GM19372 (cell line): ENCODE measurements around the gene GHR.
A peak's percentile ranks its signal among the peaks of the same experiment; 100 is the strongest.

Experiments
- ATAC-seq: cut with Tn5 transposase; IDR thresholded peaks from one replicate; pipeline ENCODE4 v1.9.1; 2021; ENCODE audit warnings: mild to moderate bottlenecking, low read depth, moderate library complexity; ENCODE audit not compliant: unreplicated experiment

GHR gene

DNA sequence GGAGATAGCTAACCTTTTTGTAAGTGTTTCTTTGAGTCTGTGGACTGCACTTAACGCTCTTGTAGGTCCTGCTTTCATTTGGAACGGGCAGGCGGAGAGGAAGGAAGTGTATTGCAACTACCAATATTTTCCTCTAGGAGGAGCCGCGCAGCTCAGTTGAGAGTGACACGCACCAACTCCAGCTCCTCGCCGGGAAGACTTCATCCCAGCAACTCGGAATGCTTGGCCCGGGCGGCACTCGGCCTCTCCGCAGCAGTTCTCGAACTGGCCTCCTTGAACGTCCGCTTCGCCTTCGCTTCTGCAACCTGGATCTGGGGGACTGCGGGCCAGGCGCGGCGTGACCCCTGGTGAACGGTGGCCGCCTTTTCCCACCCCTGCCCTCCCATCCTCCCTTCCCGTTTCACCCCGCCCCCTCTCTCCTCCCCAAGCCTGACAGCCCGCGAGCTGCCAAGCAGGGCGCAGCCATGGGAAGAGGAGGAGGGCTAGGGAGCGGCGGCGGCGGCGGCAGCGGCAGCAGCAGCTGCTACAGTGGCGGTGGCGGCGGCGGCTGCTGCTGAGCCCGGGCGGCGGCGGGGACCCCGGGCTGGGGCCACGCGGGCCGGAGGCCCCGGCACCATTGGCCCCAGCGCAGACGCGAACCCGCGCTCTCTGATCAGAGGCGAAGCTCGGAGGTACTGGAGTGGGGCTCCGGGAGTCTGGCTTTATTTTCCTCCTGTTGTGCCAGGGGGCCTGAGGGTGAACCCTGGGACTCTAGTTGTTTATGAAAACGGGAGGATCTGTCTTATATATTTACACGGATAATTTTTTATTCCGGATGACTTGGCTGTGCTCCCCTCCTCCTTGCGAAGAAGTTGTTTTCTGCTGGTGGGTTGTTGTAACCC, at the start of gene GHR:
Gene GHR (plus strand): TSS at position 155 of the 881 bp plus-strand sequence. CDS start 142,436 bp downstream, outside the sequence.
- peak; percentile 82 for ATAC-seq

- no peak for ATAC-seq
Observed at GRCh38 chr5:42374679-42375273, 48.5 kb upstream of the GHR start.

GRCh38 chr5:42377496-42377895, 45.7 kb upstream of the GHR start:
- no peak for ATAC-seq

GRCh38 chr5:42381973-42382372, 41.3 kb upstream of the GHR start:
- ATAC-seq = no peak

- ATAC-seq = no peak
Observed at GRCh38 chr5:42387563-42387962, 35.7 kb upstream of the GHR start.

DNA sequence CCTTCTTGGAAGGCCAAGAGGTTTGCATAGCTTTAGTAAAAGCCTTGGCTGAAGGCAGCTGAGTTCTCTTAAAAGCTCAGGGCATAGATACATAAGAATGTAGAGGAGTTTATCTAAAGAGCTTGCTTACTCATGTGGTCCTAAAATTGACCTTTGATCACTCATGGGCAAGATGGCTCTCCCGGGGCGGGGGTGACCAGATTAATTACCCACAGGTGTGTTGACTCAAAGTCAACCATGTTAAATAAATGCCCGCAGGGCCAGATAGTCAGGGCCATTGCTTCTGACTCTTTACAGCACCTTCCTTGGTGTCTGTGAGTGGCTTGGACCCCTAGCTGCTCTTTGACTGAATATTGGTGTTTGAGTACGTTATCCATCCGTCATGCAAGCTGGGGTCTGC, 33.1 kb upstream of the GHR start:
- no peak for ATAC-seq

GRCh38 chr5:42392917-42393316, 30.3 kb upstream of the GHR start:
- ATAC-seq = no peak

- no peak for ATAC-seq
Observed at GRCh38 chr5:42396111-42396510, 27.1 kb upstream of the GHR start.

DNA sequence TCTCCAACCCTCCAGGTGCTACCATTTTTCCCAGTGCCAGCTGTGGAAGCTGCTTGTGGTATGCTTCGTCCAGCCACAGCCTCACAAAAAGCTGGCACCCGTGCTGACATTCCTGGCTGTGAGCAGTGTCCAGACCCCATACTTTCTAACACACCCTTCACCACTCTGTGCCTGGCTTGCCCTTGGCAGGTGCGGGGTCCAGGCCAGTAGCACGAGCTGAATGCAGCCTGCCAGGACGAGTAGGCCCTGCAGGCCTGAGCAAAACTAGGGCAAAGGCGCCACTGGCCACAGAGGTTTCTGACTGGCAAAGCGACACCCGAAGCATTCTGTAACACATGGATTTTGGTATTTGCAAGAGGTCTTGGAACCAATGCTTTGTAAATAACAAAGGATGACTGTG, 26.0 kb upstream of the GHR start:
- ATAC-seq = no peak

- ATAC-seq = no peak
Observed at GRCh38 chr5:42399702-42400101, 23.5 kb upstream of the GHR start.

DNA sequence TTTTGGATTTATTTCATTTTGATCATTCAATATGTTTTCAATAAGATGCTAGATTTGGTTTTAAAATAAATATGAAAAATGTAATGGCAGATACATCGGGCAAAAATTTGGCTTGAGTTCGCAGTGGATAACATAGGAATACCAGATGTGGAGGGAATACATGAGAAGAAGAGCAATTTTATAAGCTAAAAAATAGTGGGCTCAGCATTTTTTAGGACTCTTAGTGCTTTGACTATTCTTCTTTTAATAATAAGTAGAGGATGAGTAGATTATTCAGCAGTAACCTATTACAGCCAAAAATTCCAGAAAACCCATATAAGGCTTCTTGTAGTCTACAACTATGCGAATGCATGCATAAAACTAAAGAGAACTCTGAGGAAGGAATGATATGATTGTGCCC, 22.8 kb upstream of the GHR start:
- no peak for ATAC-seq

DNA sequence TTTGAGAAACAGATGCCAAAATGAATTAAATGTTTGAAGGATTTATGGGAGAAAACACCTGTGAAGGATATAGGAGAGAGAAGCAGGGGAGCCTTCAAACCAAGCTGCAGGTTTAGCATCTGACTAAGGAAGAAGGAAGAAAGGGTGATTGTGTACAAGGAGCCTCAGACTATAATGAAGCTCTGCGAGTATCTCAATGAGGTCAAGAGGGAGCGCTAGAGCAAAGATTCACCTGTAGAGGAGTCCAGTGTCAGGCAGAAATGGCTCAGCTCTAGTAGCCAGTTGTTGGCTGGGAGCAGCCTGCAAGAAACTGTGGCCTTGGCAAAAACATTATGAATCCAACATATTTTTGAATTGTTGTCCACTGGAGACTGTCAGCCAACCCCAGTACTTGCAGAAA, 20.0 kb upstream of the GHR start:
- ATAC-seq = no peak

- no peak for ATAC-seq
Observed at GRCh38 chr5:42404366-42404765, 18.9 kb upstream of the GHR start.

DNA sequence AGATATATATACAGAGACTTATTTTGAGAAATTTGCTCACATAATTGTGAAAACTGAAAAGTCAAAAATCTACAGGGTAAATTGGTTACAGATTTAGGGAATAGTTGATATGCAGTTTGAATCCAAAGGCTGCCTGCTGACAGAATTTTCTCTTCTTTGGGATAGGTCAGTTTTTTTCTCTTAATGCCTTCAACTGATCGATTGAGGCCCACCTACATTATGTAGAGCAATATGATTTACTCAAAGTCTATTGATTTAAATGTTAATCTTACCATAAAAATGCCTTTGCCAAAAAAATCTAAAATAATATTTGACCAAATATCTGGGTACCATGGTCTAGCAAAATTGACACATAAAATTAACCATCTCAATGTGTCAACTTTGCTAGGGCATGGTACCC, 3.9 kb upstream of the GHR start:
- no peak for ATAC-seq

DNA sequence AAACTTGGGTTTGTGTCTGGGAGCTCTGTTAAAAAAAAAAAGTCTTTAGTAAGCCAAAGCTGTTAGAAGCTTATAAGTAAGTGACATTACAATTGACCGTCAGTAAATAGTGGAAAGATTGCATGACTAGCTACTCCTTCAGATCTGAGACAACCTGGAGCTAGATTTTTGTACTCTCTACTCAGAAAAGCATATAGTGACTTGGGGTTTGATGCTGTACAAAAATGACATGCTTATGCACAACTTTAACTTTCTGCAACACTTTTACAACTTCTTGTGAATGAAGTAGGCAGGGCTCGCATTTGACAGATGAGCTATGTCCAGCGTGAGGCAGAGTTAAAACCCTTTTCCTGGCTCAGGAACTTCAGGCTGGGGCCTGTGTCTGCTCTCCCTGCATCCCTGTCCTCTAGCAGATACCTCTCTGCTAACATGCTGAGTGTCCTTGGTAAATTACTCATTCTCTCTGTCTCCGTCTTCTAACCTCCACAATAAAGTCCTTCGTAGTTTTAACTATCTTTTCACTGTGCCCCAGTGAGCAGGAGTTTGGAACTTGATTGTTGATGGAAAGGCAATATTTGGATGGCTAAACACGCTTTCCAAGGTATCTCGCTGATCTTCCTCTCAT, 471 bp upstream of the GHR start:
- no peak for ATAC-seq

DNA sequence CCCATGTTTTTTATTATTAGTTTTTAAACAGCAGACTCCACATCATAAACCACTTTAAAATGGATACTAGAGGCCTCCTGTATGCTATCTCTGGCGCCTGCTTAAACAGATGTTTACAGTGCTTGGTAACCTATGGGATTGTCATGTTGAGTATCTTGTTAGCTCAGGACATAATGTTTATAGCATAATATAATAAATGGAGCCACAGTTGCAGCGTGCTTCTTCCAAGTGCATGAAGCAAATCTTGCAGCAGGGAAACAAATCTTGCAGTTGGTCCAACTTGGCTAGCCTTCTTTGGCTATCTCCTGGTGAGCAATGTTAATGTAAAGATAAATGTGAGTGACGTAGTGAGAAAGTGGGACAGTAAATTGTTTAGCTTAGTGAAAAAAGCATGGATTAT, 2.8 kb downstream of the GHR start:
- no peak for ATAC-seq

- ATAC-seq = no peak
Observed at GRCh38 chr5:42429694-42430093, 6.5 kb downstream of the GHR start.

- ATAC-seq = no peak
Observed at GRCh38 chr5:42434047-42434724, 10.9 kb downstream of the GHR start.

DNA sequence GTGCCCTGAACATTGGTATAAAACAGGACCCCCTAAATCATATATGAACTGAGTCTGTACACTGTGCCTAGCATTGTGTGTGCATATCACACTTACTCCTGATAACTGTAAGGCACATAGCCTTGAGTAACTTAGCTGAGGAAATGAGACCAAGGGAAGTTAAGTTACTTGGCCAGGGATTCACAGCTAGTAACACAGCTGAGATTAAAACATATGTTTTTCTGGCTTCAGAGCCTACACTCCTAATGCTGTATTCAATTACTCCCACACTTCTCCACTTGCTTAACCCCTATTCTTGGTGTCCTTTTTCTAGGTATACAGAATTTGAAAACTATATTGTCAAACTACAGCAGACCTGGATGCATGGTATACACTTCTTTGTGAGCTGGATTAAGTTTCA, 12.8 kb downstream of the GHR start:
- no peak for ATAC-seq

- ATAC-seq = no peak
Observed at GRCh38 chr5:42454216-42454995, 31.2 kb downstream of the GHR start.
